Panc1 (cell line): ENCODE measurements around the gene BTBD2. TPM values are rescaled to one million over a fixed set of nuclear protein-coding genes. Genes with fewer than 3 reads are reported as not detected.

Experiments
- ATAC-seq: fragments of 200-7000 bp; cut with Tn5 transposase; 2 replicates; pipeline ENCODE4 v1.9.1; 2020; ENCODE audit warnings: mild to moderate bottlenecking, moderate library complexity
- BruUV-seq: library from RNA; stranded (reverse); fragments of 400-500 nt; replicated peaks from 2 replicates; lab custom pipeline; 2021; lab: Mats Ljungman, UMichigan
- CTCF ChIA-PET: fragments of 300-600 bp; sonication (Branson Sonifier 250); formaldehyde crosslinking; loops from one replicate; lab custom pipeline; 2022; ENCODE audit warnings: antibody characterized with exemption; lab: Charles Lee
- POLR2A ChIA-PET: fragments of 300-600 bp; sonication (Branson Sonifier 250); formaldehyde crosslinking; loops from one replicate; lab custom pipeline; 2022; ENCODE audit warnings: antibody characterized with exemption; lab: Charles Lee
- DNase-seq: peaks from one replicate; pipeline ENCODE4 v3.0.0-alpha.2; 2010; ENCODE audit warnings: low read depth, low spot score
- H3K27ac ChIP-seq: 2 replicates; pipeline ENCODE4 v1.5.1; 2011; ENCODE audit warnings: mild to moderate bottlenecking, low read length, inconsistent platforms
- H3K27me3 ChIP-seq: fragments of 200-500 bp; sonication (Bioruptor generic); 2 replicates; pipeline ENCODE4 v1.6.0; 2014; ENCODE audit warnings: low read length, inconsistent platforms; ENCODE audit not compliant: control insufficient read depth, insufficient read depth
- H3K36me3 ChIP-seq: fragments of 200-500 bp; sonication (Bioruptor generic); 2 replicates; pipeline ENCODE4 v1.5.1; 2014; ENCODE audit warnings: inconsistent platforms, mild to moderate bottlenecking, low read length, moderate library complexity; ENCODE audit not compliant: control insufficient read depth, insufficient read depth
- H3K4me1 ChIP-seq: 2 replicates; pipeline ENCODE4 v1.5.1; 2011; ENCODE audit warnings: inconsistent platforms, mild to moderate bottlenecking, low read length, moderate library complexity; ENCODE audit not compliant: control insufficient read depth, insufficient read depth
- H3K4me3 ChIP-seq, 2 experiments: 2 replicates each; pipeline ENCODE4 v1.5.1; 2011 to 2012; ENCODE audit warnings: low read depth in 2 of 2, low read length in 2 of 2, mild to moderate bottlenecking in 2 of 2, inconsistent platforms in 1 of 2, moderate library complexity in 1 of 2
- H3K9me3 ChIP-seq: fragments of 200-500 bp; sonication (Bioruptor generic); 2 replicates; pipeline ENCODE4 v1.5.1; 2014; ENCODE audit warnings: low read depth, mild to moderate bottlenecking, inconsistent platforms, low read length, moderate library complexity; ENCODE audit not compliant: control insufficient read depth, insufficient read depth
- POLR2AphosphoS5 ChIP-seq: IDR thresholded peaks from 2 replicates; pipeline ENCODE4 v1.6.1; 2012; ENCODE audit warnings: mild to moderate bottlenecking, low read depth, low read length, moderate library complexity
- SIN3A ChIP-seq: IDR thresholded peaks from 2 replicates; pipeline ENCODE4 v1.6.1; 2012; ENCODE audit warnings: low read depth, mild to moderate bottlenecking, low read length, moderate library complexity, borderline replicate concordance; ENCODE audit not compliant: insufficient read depth
- TCF7L2 ChIP-seq: IDR thresholded peaks from 2 replicates; pipeline ENCODE4 v1.6.1; 2011; ENCODE audit warnings: mild to moderate bottlenecking, low read depth, low read length, inconsistent platforms
- in situ Hi-C: cut with HindIII; loops from 2 replicates; pipeline ENCODE4 v1.10.0; 2016; ENCODE audit warnings: low sequenced_read_pairs, low pct_unique_long_range_greater_than_20kb
- intact Hi-C: fragments of 100-400 bp; cut with micrococcal nuclease; formaldehyde crosslinking; loops from one replicate; pipeline ENCODE4 v1.10.0; 2022; ENCODE audit not compliant: unreplicated experiment
- total RNA-seq: library from RNA; stranded (reverse); gene quantifications from one replicate; pipeline ENCODE4 v1.2.1, GENCODE V29; 2021; ENCODE audit not compliant: unreplicated experiment
- TF ChIP-seq, protein P1 (sequence below), 2 experiments: IDR thresholded peaks; 2 replicates each; pipeline ENCODE4 v1.6.1; 2011 to 2012; ENCODE audit warnings: low read depth in 2 of 2, control low read depth in 1 of 2, low read length in 1 of 2, mild to moderate bottlenecking in 1 of 2, moderate library complexity in 1 of 2; ENCODE audit not compliant: insufficient read depth in 1 of 2
- TF ChIP-seq, protein P2 (sequence below): fragments of 450-650 bp; IDR thresholded peaks from 2 replicates; pipeline ENCODE4 v1.5.1; 2017; ENCODE audit warnings: mild to moderate bottlenecking

BTBD2 gene
- total RNA-seq, 1 experiment from 2014 or later: 59.6 TPM

DNA sequence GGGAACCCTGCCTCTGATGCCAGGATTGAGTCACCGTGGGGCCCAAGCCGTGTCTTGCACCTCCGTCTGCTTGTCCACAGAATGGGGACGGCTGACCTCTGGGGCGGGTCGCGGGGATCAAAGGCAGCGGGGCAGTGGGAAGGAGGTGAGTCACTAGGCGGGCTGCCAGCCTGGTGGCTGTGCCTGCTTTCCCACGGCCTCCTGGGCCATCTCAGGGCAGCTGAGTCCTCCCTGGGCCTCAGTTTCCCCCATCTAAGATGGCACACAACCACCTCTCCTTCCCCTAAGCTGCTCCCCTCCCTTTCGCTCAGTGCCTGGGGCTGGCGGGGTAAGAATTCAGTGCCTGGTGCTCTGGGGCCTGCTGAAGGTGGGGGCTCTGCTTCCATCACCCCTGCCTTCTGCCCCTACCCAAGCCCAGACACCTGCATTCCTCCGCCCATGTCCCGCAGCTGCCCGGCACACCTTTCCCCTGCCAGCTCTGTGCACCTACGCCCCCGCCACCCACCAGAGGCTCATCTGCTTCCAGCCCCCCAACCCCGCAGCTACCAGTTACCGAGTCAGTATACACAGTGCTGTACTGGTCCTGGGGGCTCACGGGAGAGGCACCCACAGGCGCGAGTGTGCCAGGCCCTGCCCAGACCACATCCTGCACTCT, 32.1 kb upstream of the BTBD2 start:
- Histone ChIP-seq H3K4me3 (peak overlapping the region; percentile 78 to 84), H3K27me3 (no peaks in the 10 kb centered on the region), H3K9me3 (no peaks in the 10 kb centered on the region), H3K4me1 (peaks cover 48% of the 10 kb centered on the region), H3K27ac (peak overlapping the region; percentile 23), H3K36me3 (peaks cover 6% of the 10 kb centered on the region; the same call in 1 of the 2 replicates)
- in situ Hi-C loops (no loop called here), intact Hi-C loops (no loop called here)
- ATAC-seq: no peak
- POLR2A ChIA-PET: no interaction called here
- TF ChIP-seq, protein P1, sequence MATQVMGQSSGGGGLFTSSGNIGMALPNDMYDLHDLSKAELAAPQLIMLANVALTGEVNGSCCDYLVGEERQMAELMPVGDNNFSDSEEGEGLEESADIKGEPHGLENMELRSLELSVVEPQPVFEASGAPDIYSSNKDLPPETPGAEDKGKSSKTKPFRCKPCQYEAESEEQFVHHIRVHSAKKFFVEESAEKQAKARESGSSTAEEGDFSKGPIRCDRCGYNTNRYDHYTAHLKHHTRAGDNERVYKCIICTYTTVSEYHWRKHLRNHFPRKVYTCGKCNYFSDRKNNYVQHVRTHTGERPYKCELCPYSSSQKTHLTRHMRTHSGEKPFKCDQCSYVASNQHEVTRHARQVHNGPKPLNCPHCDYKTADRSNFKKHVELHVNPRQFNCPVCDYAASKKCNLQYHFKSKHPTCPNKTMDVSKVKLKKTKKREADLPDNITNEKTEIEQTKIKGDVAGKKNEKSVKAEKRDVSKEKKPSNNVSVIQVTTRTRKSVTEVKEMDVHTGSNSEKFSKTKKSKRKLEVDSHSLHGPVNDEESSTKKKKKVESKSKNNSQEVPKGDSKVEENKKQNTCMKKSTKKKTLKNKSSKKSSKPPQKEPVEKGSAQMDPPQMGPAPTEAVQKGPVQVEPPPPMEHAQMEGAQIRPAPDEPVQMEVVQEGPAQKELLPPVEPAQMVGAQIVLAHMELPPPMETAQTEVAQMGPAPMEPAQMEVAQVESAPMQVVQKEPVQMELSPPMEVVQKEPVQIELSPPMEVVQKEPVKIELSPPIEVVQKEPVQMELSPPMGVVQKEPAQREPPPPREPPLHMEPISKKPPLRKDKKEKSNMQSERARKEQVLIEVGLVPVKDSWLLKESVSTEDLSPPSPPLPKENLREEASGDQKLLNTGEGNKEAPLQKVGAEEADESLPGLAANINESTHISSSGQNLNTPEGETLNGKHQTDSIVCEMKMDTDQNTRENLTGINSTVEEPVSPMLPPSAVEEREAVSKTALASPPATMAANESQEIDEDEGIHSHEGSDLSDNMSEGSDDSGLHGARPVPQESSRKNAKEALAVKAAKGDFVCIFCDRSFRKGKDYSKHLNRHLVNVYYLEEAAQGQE (IDR thresholded peaks at IDR 0.05; ENCODE audit: insufficient read depth in 1 of 2, low read depth in 2 of 2, low read length in 1 of 2): no peak
- peak; percentile 92 for TF ChIP-seq TCF7L2
- TF ChIP-seq, protein P2, sequence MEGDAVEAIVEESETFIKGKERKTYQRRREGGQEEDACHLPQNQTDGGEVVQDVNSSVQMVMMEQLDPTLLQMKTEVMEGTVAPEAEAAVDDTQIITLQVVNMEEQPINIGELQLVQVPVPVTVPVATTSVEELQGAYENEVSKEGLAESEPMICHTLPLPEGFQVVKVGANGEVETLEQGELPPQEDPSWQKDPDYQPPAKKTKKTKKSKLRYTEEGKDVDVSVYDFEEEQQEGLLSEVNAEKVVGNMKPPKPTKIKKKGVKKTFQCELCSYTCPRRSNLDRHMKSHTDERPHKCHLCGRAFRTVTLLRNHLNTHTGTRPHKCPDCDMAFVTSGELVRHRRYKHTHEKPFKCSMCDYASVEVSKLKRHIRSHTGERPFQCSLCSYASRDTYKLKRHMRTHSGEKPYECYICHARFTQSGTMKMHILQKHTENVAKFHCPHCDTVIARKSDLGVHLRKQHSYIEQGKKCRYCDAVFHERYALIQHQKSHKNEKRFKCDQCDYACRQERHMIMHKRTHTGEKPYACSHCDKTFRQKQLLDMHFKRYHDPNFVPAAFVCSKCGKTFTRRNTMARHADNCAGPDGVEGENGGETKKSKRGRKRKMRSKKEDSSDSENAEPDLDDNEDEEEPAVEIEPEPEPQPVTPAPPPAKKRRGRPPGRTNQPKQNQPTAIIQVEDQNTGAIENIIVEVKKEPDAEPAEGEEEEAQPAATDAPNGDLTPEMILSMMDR: no peak
- CTCF ChIA-PET: no interaction called here
- DNase-seq: no peak
- TSS peak; percentile 50 for BruUV-seq

DNA sequence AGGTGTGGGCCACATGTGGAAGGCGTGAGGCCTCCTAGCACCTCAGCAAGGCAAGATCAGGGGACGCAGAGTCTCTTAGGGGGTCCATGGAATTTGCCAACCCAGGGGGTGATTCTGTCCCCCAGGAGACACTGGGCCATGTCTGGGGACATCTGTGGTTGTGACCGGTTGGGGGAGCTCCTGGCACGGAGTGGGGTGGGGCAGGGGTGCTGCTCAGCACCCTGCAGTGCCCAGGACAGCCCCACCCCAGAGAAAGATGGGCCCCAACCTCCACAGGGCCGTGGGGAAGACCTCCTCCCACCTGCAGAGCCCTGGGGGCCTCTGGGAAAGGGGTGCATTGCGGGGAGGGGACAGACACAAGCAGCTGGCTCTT, 31.5 kb upstream of the BTBD2 start:
- ChIA-PET CTCF (no interaction called here), POLR2A (no interaction called here)
- ATAC-seq (no peak), DNase-seq (no peak)
- Histone ChIP-seq H3K36me3 (peaks cover 6% of the 10 kb centered on the region), H3K4me1 (peaks cover 46% of the 10 kb centered on the region), H3K9me3 (no peaks in the 10 kb centered on the region), H3K27ac (peak overlapping the region; percentile 23; the same call in 1 of the 2 replicates), H3K27me3 (no peaks in the 10 kb centered on the region), H3K4me3 (peak overlapping the region in 1 of 2 experiments; percentile 84; a peak in 2 of 4 replicates)
- intact Hi-C loops (no loop called here), in situ Hi-C loops (no loop called here)
- TF ChIP-seq SIN3A (no peak), POLR2AphosphoS5 (no peak), TCF7L2 (no peak)
- TF ChIP-seq, protein P2: no peak
- TF ChIP-seq, protein P1 (IDR thresholded peaks at IDR 0.05; ENCODE audit: insufficient read depth in 1 of 2, low read depth in 2 of 2, low read length in 1 of 2): no peak
- no TSS peak for BruUV-seq
